Umbilical cord (tissue), 2 donors: ENCODE data around the gene TNIP2. TPM values are rescaled to one million over a fixed set of nuclear protein-coding genes. Genes with fewer than 3 reads are reported as not detected.
"Not testable (repeated sequence)": the region's sequence is repeated elsewhere in the genome, so short reads cannot be mapped to it uniquely, and the experiment has no call there.

Source experiments
- DNase-seq: peaks from one replicate; pipeline ENCODE4 v3.0.0-alpha.2; 2015; ENCODE audit warnings: low spot score
- total RNA-seq: library from RNA; depleted of rRNA; stranded (reverse); fragments of >200 nt; gene quantifications from one replicate; pipeline ENCODE4 v1.2.3, GENCODE V29; 2014; ENCODE audit warnings: low replicate concordance; ENCODE audit not compliant: insufficient read depth

Gene TNIP2
- total RNA-seq, 1 donor from 2014 or later = 25.5 TPM

- no peak for DNase-seq
These were observed 12.0 kb upstream of the TNIP2 start for GRCh38 chr4:2768124-2768523.

- no peak for DNase-seq
These were observed 11.6 kb upstream of the TNIP2 start for GRCh38 chr4:2767705-2768074.

GRCh38 chr4:2767046-2767704 is 11.0 kb upstream of the TNIP2 start:
- no peak for DNase-seq

- no peak for DNase-seq
These were observed 9.8 kb upstream of the TNIP2 start for GRCh38 chr4:2765832-2766526.

- DNase-seq = no peak
These were observed 7.4 kb upstream of the TNIP2 start for GRCh38 chr4:2763511-2763967.

GRCh38 chr4:2762486-2763370 is 6.6 kb upstream of the TNIP2 start:
- DNase-seq = not testable (repeated sequence)

- DNase-seq = no peak
These were observed 5.9 kb upstream of the TNIP2 start for GRCh38 chr4:2762048-2762447.

GRCh38 chr4:2761035-2761923 is 5.1 kb upstream of the TNIP2 start:
- DNase-seq = no peak

GRCh38 chr4:2757426-2757825 is 1.3 kb upstream of the TNIP2 start:
- no peak for DNase-seq

GRCh38 chr4:2756691-2757350 is 685 bp upstream of the TNIP2 start:
- no peak for DNase-seq

GRCh38 chr4:2754848-2755819 is 1.0 kb downstream of the TNIP2 start:
- DNase-seq = no peak

- DNase-seq = no peak
These were observed 2.7 kb downstream of the TNIP2 start for GRCh38 chr4:2753436-2753835.

GRCh38 chr4:2750719-2751605 is 5.2 kb downstream of the TNIP2 start:
- no peak for DNase-seq

GRCh38 chr4:2746891-2747695 is 9.0 kb downstream of the TNIP2 start:
- no peak for DNase-seq

GRCh38 chr4:2745981-2746806 is 9.9 kb downstream of the TNIP2 start:
- no peak for DNase-seq

- no peak for DNase-seq
These were observed 10.6 kb downstream of the TNIP2 start for GRCh38 chr4:2745516-2745915.
